Activated gamma-delta T cell (primary cell): ENCODE results near the gene INTS11.
A peak's percentile ranks its signal among the peaks of the same experiment; 100 is the strongest.

Source experiments
- DNase-seq: peaks from one replicate; lab custom pipeline; 2025; lab: John Stamatoyannopoulos, UW

Gene INTS11

GRCh38 chr1:1312450-1313314 is 11.8 kb downstream of the INTS11 start:
- no peak for DNase-seq

- no peak for DNase-seq
These were observed 13.1 kb downstream of the INTS11 start for GRCh38 chr1:1311107-1312104.

GRCh38 chr1:1310476-1311053 is 13.9 kb downstream of the INTS11 start:
- no peak for DNase-seq

- DNase-seq = no peak
These were observed 14.4 kb downstream of the INTS11 start for GRCh38 chr1:1310109-1310385.

GRCh38 chr1:1309251-1310108 is 15.0 kb downstream of the INTS11 start:
- no peak for DNase-seq

GRCh38 chr1:1308756-1309250 is 15.7 kb downstream of the INTS11 start:
- DNase-seq = no peak

- peak; percentile 88 for DNase-seq
These were observed 16.3 kb downstream of the INTS11 start, which contains the start of the genes ACAP3 and PUSL1 for GRCh38 chr1:1307923-1308755. TSS of gene ACAP3 (minus strand) at chr1:1307930. CDS start at chr1:1307815, 115 bp downstream. TSS of gene PUSL1 (plus strand) at chr1:1308597. CDS start at chr1:1308644, 47 bp downstream.

- DNase-seq = no peak
These were observed 17.1 kb downstream of the INTS11 start for GRCh38 chr1:1307261-1307922.

GRCh38 chr1:1306661-1307260 is 17.7 kb downstream of the INTS11 start:
- no peak for DNase-seq

GRCh38 chr1:1306070-1306660 is 18.3 kb downstream of the INTS11 start:
- no peak for DNase-seq

- DNase-seq = peak; percentile 31
These were observed 19.0 kb downstream of the INTS11 start for GRCh38 chr1:1305300-1306069.

GRCh38 chr1:1304331-1305299 is 19.8 kb downstream of the INTS11 start:
- DNase-seq = no peak

GRCh38 chr1:1303736-1304135 is 20.7 kb downstream of the INTS11 start:
- DNase-seq = no peak

- no peak for DNase-seq
These were observed 21.4 kb downstream of the INTS11 start for GRCh38 chr1:1302951-1303509.

- DNase-seq = no peak
These were observed 22.4 kb downstream of the INTS11 start for GRCh38 chr1:1302006-1302430.

GRCh38 chr1:1300352-1300739 is 24.1 kb downstream of the INTS11 start:
- no peak for DNase-seq
